Tongue (tissue), 2 donors: Measurements from ENCODE around the gene SFTPB. TPM values are rescaled to one million over a fixed set of nuclear protein-coding genes. Genes with fewer than 3 reads are reported as not detected.

ENCODE experiments used
- DNase-seq: peaks from one replicate; pipeline ENCODE4 v3.0.0-alpha.2; 2015
- total RNA-seq: library from RNA; depleted of rRNA; stranded (reverse); fragments of >200 nt; gene quantifications from one replicate; pipeline ENCODE4 v1.2.3, GENCODE V29; 2014

SFTPB gene
- total RNA-seq, 1 donor from 2014 or later: 21.7 TPM

- no peak for DNase-seq
Measured at GRCh38 chr2:85611217-85611704, 56.7 kb downstream of the SFTPB start.

Other genes with a start within 250 kb of the SFTPB start
- not detected for gene SH2D6, start 249.5 kb downstream of the SFTPB start, total RNA-seq
- gene MAT2A, start 129.0 kb downstream of the SFTPB start, total RNA-seq: 118 TPM
- 32.3 TPM for gene GGCX, start 106.7 kb downstream of the SFTPB start, total RNA-seq
- gene VAMP8, start 90.6 kb downstream of the SFTPB start, total RNA-seq: 8.2 TPM
- gene VAMP5, start 83.8 kb downstream of the SFTPB start, total RNA-seq: 15.7 TPM
- 71.9 TPM for gene RNF181, start 72.5 kb downstream of the SFTPB start, total RNA-seq
- 4.9 TPM for gene TMEM150A, start 65.5 kb downstream of the SFTPB start, total RNA-seq
- 38.5 TPM for gene C2orf68, start 56.1 kb downstream of the SFTPB start, total RNA-seq
- gene USP39, start 52.0 kb downstream of the SFTPB start, total RNA-seq: 39.0 TPM
- not detected for gene GNLY, start 26.2 kb upstream of the SFTPB start, total RNA-seq
- gene ATOH8, start 85.8 kb upstream of the SFTPB start, total RNA-seq: 15.7 TPM
- 18.2 TPM for gene ST3GAL5, start 220.8 kb upstream of the SFTPB start, total RNA-seq